Measurements from ENCODE around the gene XRCC2.

- TF ChIP-seq CTCF (IDR thresholded peaks at IDR 0.05; ENCODE audit: insufficient read depth, low read depth, low read length) (no peak), EZH2 (IDR thresholded peaks at IDR 0.05; ENCODE audit: insufficient read depth, low read length) (no peak)
These were observed 14.5 kb downstream of the XRCC2 start for GRCh38 chr7:152661479-152661878.

Measured in astrocyte (in vitro differentiated cells and primary cell).